HG02885 (cell line): ENCODE results near the gene KLC3.
"Not testable (repeated sequence)": the region's sequence is repeated elsewhere in the genome, so short reads cannot be mapped to it uniquely, and the experiment has no call there.

Experiments used
- ATAC-seq: cut with Tn5 transposase; IDR thresholded peaks from one replicate; pipeline ENCODE4 v1.9.1; 2021; ENCODE audit warnings: mild to moderate bottlenecking; ENCODE audit not compliant: unreplicated experiment, poor library complexity

The KLC3 gene

DNA sequence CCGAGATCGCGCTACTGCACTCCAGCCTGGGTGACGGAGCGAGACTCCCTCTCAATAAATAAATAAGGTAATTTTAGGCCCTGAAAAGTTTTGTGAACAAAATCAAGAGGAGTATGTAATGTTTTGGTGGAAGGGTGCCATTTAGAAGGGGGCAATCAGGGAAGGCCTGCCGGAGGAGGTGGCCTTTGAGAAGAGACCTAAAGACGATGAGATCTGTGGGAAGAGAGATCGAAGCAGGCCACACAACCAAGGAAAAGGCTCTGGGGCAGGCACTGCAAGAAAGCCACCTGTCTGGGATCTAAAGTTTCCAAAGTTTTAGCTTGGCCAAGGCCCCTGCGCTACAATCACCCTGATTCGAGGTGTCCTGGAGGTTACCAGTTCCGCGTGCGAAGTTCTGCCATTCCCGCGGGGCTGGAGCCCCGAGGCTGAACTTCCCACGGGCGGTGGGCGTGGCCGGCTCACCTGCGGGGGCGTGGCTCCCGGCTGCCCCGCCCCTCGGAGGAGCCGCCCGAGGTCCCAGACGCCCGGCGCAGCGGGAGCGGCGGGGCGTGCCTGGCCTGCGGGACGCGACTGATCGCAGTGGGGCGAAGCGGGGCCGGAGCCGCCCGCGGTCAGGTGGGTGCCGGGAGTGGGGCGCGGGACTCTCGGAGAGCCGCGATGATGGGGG is at the start of gene KLC3:
Gene KLC3, plus strand, starts transcription at position 519 of the 667 bp plus-strand sequence. CDS start 4,792 bp downstream, outside the sequence.
- ATAC-seq = no peak

DNA sequence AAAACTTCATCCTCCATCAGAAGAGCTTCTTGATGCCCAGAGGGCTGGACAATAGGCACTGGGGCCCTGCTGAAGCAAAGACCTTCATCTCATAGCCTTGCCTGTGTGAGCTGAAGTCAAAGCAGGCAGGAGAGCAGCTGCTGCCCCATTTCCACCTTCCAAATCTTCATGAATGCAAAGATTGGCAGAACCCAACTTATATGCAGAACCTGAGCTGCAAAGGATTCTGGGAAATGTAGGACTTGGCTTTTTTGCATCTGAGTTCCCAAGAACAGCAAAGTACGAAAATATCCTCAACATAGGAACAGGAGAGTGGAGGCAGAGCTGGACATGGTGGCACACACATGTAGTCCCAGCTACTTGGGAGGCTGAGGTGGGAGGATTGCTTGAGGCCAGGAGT is 48.7 kb upstream of the KLC3 start:
- no peak for ATAC-seq

DNA sequence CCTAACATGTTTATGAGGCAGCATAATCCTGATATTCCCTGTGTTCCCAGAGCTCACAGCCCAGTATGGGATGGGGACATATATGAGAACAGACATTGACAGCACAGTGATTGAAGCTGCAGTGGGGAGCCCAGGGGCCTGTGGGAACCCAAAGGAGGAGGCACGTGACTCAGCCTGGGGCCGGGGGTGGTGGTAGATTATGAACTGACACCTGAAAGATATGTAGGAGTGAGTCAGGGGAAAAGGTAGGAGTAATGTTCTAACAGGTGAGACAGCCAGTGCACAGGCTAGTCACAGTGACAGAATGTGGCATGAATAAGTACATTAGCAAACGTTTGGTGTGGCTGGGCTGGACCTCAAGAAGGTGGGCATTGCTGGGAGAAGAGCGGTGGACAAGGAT is 46.9 kb upstream of the KLC3 start:
- no peak for ATAC-seq

DNA sequence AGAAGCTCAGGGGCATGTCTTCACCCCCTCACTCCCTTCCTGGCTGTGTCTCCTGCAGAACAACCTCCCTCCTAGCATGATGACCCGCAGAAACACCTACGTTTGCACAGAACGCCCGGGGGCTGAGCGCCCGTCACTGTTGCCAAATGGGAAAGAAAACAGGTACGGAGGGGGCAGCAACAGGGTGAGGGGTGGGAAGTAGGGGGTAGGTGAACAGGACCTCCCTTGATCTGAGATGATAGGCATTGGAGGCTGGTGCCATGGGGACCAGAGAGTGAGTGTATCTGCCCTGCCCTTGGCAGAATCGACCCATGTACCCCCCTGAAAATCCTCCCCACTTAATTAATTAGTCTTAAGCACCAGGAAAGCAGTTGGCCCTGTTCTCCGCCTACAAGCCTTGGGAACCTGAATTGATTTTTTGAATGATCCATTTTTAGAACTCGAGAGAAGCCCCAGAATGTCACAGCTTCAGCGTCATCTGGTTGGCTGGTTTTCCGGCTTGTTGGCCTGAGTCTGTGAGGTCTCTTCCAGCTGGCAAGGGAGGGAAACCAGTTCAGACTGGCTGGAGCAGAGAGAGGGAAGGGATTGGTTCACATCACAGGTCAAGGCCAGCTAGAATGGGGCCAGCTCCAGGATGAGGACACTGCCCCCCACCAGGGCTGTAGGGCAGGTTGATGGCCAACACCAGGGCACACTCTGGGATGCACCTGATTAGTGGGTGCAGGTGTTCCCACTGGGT is 46.1 kb upstream of the KLC3 start:
- ATAC-seq = no peak

DNA sequence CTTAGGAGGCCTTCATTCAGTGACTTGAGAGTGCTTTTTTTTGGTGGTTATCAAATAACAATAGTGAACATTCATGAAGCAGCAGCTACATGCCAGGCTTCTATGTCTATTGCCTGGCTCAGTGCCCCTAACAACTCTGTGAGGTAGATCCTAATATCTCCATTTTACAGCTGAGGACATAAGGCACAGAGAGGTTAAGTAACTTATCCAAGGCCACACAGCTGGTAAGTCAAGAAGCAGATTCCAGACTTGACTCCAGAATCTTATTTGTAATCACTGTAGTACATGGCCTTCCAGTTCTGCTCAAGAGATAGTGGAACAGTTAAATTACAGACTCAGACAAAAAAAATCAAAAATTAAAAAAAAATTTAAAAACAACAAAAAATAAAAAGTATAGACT is 44.7 kb upstream of the KLC3 start:
- no peak for ATAC-seq

DNA sequence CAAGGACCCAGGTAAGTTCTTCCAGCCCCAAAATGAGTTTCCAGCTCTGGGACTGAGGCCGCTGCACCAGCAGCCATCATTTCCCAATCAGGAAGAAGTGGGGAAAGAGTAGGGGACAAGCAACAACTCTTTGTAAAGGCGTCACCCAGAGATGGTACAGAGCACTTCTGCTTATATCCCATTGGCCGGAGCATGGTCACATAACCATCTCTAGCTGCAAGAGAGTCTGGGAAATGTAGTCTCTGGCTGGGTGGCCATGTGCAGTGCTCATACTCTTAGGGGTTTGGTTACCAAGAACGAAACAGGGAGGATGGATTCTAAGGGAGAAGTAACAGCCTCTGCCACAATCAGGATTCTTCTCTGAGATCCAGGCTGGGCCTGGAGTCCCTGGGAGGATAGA is 44.2 kb upstream of the KLC3 start:
- ATAC-seq = no peak

DNA sequence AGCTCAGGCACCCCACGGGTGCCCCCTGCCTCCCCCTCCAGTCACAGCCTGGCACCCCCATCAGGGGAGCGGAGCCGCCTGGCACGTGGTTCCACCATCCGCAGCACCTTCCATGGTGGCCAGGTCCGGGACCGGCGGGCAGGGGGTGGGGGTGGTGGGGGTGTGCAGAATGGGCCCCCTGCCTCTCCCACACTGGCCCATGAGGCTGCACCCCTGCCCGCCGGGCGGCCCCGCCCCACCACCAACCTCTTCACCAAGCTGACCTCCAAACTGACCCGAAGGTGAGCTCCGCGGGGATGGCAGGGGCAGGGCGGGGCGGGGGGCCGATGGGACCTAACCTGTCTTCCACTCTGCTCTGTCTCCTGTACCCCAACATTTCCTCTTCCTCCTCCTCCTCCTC is 42.9 kb upstream of the KLC3 start:
- ATAC-seq = no peak

DNA sequence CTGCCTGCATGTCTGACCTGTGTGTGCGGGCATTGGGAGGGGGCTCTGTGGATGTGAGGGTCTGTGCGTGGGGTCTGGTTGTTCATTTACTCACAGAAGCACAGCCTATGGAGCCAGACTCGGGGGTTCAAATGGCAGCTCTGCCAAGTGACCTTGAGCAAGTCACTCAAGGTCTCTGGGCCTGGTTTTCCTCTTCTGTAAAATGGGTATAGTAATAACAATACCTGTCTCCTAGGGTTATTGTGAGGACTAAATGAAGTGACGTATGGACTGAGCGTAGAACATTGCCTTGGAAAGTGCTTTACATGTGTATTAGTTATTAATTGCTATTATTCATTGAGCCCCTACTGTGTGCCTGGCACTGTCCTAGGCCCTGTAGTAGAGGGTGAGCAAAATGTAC is 42.3 kb upstream of the KLC3 start:
- no peak for ATAC-seq

DNA sequence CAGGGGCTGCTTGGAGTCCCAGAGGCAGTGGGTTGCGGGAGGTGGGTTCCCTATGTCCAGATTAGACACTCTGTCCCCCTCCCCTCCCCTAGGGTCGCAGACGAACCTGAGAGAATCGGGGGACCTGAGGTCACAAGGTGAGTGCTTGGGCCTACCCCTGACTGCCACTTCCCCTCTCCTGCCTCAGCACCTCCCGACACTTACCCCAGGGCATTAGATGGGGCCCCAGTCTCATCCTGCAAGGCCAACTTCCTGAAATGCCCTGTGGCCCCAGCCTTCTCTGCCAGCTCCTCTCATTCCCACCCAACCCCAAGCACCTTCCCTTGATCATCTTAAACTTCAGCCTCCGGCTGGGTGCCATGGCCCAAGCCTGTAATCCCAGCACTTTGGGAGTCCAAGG is 40.8 kb upstream of the KLC3 start:
- ATAC-seq = no peak

DNA sequence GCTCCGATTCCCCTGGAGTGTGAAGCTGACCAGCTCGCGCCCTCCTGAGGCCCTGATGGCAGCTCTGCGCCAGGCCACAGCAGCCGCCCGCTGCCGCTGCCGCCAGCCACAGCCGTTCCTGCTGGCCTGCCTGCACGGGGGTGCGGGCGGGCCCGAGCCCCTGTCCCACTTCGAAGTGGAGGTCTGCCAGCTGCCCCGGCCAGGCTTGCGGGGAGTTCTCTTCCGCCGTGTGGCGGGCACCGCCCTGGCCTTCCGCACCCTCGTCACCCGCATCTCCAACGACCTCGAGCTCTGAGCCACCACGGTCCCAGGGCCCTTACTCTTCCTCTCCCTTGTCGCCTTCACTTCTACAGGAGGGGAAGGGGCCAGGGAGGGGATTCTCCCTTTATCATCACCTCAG is 38.1 kb upstream of the KLC3 start:
- ATAC-seq = no peak

DNA sequence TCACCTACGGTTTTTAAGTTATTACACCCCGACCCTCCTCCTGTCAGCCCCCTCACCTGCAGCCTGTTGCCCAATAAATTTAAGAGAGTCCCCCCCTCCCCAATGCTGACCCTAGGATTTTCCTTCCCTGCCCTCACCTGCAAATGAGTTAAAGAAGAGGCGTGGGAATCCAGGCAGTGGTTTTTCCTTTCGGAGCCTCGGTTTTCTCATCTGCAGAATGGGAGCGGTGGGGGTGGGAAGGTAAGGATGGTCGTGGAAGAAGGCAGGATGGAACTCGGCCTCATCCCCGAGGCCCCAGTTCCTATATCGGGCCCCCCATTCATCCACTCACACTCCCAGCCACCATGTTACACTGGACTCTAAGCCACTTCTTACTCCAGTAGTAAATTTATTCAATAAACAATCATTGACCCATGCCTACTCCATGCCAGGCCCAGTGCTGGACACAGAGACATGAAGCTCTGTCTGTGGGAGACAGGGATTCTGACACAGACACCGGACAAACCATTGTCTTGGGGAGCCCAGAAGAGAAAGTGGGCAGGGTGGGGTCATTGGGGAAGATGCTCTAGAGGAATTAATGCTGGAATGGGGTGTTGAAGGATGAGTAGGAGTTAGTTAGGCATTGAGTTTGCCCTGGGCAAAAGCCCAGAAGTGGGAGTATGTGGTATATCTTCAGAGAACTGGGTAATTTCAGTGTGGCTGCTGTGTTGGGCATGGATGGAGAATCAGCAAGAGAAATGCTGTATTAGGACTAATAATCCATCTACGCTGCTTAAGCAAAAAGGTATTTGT is 37.1 kb upstream of the KLC3 start:
- ATAC-seq = no peak

DNA sequence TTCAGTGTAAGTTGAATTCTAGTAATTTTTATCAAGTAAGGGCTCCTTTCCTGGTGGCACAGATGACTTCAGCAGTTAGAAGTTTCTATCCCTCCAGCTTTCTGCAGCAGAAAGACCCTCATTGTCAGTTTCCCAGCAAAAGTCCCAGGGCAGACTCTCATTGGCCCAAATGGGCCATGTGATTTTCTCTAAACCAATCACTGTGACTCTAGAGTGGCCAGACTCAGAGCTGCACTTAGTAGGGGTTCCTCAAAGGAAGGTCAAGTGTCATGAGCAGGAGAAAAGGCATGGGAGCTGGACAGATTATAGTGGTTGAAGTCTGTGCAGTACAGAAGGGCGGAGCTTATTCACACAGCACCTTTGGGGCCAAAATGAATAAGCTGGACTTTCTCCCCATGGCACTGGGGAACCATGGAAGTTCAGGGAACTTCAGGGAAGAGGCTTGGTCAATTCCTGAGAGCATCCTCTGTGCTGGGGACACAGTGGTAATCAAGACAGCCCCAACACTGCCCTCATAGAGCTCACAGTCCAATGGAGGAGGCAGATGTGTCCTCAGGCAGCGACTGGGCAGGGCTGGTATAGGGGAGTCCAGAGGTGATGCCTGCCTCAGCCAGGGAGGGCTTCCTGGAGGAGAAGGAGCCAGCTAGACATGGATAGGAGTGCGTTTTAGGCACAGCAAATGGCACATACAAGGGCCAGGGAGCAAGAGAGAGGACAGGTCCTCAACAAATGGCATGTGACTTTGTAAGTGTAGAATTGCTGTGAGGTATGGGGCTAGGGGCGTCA is 36.2 kb upstream of the KLC3 start:
- ATAC-seq = no peak

DNA sequence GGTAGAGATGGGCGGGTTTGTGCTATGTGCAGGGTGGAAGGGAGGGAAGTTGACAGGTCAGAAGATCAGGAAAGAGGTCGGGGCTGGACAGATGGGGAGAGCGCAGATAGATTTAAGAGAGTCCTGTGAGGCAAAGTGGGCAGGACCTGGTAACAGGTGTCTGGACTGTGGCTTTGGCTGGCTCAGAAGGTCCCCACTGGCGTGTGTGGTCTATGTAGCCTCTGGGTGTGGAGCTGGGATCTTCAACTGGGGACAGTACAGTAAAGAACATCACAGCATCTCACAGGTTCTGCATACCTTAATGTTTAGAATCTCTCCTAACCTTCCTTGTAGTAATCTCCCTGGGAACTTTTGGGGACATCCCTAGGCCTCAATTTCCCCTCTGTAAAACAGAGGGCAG is 35.5 kb upstream of the KLC3 start:
- ATAC-seq = no peak

DNA sequence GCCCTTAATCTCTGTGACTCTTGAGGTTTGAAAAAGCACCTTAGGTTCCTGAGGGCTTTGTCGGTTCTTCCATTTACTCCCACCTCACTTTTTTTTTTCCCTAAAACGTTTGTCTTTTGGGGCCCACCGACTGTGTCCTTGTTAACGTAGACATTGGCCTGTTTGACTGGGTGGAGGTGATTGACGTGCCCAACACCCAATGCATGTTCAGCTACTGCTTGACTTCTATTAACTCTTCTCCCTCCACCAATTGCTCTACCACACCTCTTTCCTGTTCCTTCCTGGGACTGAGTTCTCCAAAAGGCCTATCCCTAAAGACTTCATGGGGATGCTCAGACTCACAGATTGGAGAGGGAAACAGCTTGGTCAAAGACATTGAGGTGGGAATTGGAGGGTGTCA is 35.1 kb upstream of the KLC3 start:
- ATAC-seq = no peak

DNA sequence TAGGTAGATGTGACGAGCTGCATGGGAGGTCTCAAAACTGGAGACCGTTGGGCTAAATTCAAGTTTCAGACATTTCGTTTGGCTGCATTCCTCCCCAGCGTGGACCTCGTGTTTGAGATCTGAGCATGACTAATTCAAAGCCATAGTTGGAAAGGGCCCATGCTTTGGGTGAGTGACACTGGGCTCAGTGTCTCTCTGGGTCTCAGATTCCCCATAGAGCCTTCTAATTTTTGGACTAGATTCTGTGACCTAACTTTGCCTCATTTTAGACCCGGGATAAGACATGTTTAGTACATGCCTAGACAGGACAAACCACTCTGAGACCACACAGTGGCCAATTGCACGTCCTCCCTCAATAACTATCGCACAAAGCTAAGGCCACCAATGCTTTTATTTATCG is 34.5 kb upstream of the KLC3 start:
- ATAC-seq = no peak

DNA sequence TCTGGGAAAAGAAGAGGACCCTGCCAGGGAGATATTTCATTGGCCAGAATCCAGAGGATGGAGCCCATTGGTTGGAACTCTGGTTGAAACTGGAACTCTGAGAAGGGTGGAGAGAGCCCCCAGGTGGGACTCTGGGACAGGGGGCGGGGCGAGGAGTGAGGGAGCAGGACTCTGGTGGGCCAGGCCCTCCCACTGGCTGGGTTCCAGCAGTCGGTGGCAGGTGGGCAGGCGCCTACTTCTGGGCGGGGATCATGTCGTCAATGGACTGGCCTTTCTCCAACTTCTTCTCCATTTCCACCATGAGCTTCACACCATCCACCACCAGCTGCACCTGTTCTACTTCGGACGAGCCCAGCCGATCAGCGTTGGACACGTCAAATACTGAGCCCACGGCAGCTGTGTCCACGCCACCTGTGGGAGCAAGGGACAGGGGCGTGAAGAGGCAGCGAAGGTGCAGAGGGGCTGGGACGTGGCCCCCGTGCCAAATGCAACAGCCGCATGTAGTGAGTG is 34.0 kb upstream of the KLC3 start:
- ATAC-seq = no peak

DNA sequence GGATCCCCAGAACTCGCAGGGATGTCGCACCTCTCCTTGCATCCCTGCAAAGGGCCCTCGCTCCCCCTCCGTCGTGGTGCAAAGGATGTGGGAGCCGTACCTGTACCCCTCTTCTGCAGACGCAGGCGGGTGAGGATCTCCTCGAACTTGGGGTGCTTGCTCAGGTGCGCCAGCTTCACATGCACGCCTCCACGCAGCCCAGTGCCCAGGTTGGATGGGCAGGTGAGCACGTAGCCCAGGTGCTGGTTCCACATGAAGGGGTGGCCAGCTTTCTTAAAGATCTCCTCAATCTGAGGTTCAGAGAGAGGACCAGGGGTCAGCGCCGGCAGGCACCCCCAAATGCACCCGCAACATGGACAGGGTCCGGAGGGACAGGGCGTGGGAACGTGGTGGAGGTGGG is 33.2 kb upstream of the KLC3 start:
- ATAC-seq = no peak

DNA sequence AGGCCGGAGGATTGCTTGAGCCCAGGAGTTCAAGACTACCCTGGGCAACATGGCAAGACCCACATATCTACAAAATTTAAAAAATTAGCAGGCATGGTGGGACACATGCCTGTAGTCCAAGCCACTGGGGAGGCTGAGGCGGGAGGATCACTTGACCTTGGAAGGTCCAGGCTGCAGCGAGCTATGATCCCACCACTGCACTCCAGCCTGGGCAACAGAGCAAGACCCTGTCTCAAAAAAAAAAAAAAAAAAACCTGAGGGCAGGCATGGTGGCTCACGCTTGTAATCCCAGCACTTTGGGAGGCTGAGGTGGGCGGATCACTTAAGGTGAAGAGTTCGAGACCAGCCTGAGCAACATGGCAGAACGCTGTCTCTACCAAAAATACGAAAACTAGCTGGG is 31.2 kb upstream of the KLC3 start:
- not testable (repeated sequence) for ATAC-seq

DNA sequence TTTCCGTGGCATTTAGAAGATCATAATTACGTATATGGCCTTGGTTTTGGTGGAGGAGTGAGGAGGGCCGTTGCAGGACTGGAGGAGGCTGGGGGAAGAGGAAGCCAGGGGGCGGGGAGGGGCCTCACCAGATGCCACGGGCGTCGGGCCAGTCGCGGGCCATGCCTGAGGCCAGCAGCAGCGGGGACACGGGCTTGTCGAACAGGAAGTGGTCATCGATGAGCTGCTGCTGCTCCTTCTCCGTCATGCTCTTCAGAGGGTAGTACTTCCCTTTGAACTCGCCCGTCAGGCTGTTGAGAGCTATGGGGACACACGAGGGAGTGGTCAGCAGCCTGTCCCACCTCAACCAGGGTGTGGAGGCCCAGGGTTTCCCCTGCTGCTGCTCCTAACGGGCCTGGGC is 28.9 kb upstream of the KLC3 start:
- no peak for ATAC-seq

DNA sequence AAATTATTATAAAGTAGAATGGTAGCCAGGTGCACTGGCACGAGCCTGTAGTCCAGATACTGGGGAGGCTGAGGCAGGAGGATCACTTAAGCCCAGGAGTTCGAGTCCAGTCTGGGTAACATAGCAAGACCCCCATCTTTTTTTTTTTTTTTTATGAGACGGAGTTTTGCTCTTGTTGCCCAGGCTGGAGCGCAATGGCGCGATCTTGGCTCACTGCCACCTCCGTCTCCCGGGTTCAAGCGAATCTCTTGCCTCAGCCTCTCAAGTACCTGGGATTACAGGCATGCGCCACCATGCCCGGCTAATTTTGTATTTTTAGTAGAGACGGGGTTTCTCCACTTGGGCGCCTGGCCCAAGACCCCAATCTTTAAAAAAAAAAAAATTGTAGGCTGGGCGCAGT is 28.3 kb upstream of the KLC3 start:
- not testable (repeated sequence) for ATAC-seq
